AG04449 (cell line): ENCODE data around the gene WDFY3.

Experiments used
- CTCF ChIA-PET: fragments of 350-600 bp; formaldehyde crosslinking; extraction: SDS; loops from one replicate; lab custom pipeline; 2021; ENCODE audit warnings: antibody characterized with exemption; lab: Yijun Ruan, JAX
- POLR2A ChIA-PET: fragments of 400-600, 350-600 bp; formaldehyde crosslinking; extraction: SDS; loops from one replicate; lab custom pipeline; 2020; ENCODE audit warnings: antibody characterized with exemption, inconsistent platforms; lab: Yijun Ruan, JAX
- DNase-seq: peaks from one replicate; pipeline ENCODE4 v3.0.0-alpha.2; 2010; ENCODE audit warnings: low read depth, low spot score
- H3K4me3 ChIP-seq: 2 replicates; pipeline ENCODE4 v1.5.1; 2011; ENCODE audit warnings: low read depth, mild to moderate bottlenecking, control low read depth, low read length
- CTCF ChIP-seq: IDR thresholded peaks from one replicate; pipeline ENCODE4 v1.5.1; 2011; ENCODE audit warnings: mild to moderate bottlenecking, moderate library complexity, low read length, control low read depth, inconsistent platforms; ENCODE audit not compliant: insufficient read depth; ENCODE audit errors: missing control alignments

WDFY3 gene

GRCh38 chr4:84977396-84977795 is 10.9 kb upstream of the WDFY3 start:
- DNase-seq: no peak
- POLR2A ChIA-PET: no interaction called here
- no peak overlapping the region for H3K4me3 ChIP-seq
- TF ChIP-seq CTCF: no peak
- CTCF ChIA-PET: interaction anchor here (1.3 kb wide), 1 partner anchor 399 kb away, joined by 3 read pairs; no protein-coding TSS in a partner anchor

GRCh38 chr4:84973856-84974255 is 7.4 kb upstream of the WDFY3 start:
- POLR2A ChIA-PET: no interaction called here
- CTCF ChIA-PET: interaction anchor here (0.8 to 1.7 kb wide), 4 partner anchors 183 to 235 kb away, joined by 3 to 15 read pairs (median 4); no protein-coding TSS in a partner anchor
- no peak overlapping the region for H3K4me3 ChIP-seq
- TF ChIP-seq CTCF: no peak
- DNase-seq: no peak

- ChIA-PET POLR2A (no interaction called here), CTCF (interaction anchor here (0.7 to 4.0 kb wide), 38 partner anchors 10 to 395 kb away, joined by 3 to 141 read pairs (median 5); no protein-coding TSS in a partner anchor)
- TF ChIP-seq CTCF: peak; percentile 13
- DNase-seq: no peak
- no peak overlapping the region for H3K4me3 ChIP-seq
These were observed 4.9 kb upstream of the WDFY3 start for GRCh38 chr4:84971319-84971932.

DNA sequence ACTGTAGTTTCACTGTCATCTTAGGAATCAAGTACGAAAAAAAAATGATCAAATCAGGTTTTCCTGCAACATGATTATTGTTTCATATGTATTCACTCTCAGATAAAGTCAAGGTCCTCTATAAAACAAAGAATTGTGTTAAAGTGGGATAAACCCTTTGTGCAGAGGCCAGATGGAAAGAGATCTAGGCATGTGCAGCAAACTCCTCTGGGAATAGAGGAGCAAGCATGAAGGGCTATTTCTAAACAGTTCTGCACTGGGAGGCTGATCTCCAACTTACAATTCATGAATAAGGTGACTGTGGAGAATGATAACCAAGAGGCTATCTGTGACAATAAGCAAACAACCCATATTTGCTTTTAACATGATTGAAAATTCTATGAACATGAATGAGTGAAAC is 2.4 kb upstream of the WDFY3 start:
- CTCF ChIA-PET: no interaction called here
- POLR2A ChIA-PET: no interaction called here
- no peak overlapping the region for H3K4me3 ChIP-seq
- no peak for DNase-seq
- no peak for TF ChIP-seq CTCF

- CTCF ChIA-PET: interaction anchor here (0.6 to 2.2 kb wide), 5 partner anchors 92 to 388 kb away, joined by 3 to 33 read pairs (median 3); no protein-coding TSS in a partner anchor
- POLR2A ChIA-PET: interaction anchor here (1.4 to 1.8 kb wide), 2 partner anchors 174 to 217 kb away, joined by 3 read pairs; no protein-coding TSS in a partner anchor
- H3K4me3 ChIP-seq: peak overlapping the region; percentile 76
- TF ChIP-seq CTCF: no peak
- no peak for DNase-seq
These were observed 777 bp upstream of the WDFY3 start for GRCh38 chr4:84967243-84967690.
